Mesenchymal stem cell (in vitro differentiated cells and primary cell): ENCODE measurements around the gene RAB24.

Experiments used
- DNase-seq: peaks from one replicate; pipeline ENCODE4 v3.0.0-alpha.2; 2013
- H2AFZ ChIP-seq: one replicate; pipeline ENCODE4 v1.6.1; 2013; ENCODE audit warnings: low read depth, mild to moderate bottlenecking, control low read depth, inconsistent platforms, low read length, moderate library complexity
- H2AK5ac ChIP-seq: 2 replicates; pipeline ENCODE4 v1.6.1; 2013; ENCODE audit warnings: low read length, moderate library complexity, mild to moderate bottlenecking, inconsistent platforms; ENCODE audit not compliant: severe bottlenecking
- H2BK120ac ChIP-seq: one replicate; pipeline ENCODE4 v1.6.1; 2013; ENCODE audit warnings: low read depth, mild to moderate bottlenecking, inconsistent platforms, low read length, moderate library complexity
- H2BK12ac ChIP-seq, 2 experiments: one replicate each; pipeline ENCODE4 v1.6.1; 2013; ENCODE audit warnings: inconsistent platforms in 2 of 2, low read length in 2 of 2, mild to moderate bottlenecking in 2 of 2, moderate library complexity in 2 of 2, control low read depth in 1 of 2
- H2BK15ac ChIP-seq: one replicate; pipeline ENCODE4 v1.6.1; 2013; ENCODE audit warnings: mild to moderate bottlenecking, low read depth, inconsistent platforms; ENCODE audit not compliant: poor library complexity, severe bottlenecking
- H2BK5ac ChIP-seq: 2 replicates; pipeline ENCODE4 v1.6.1; 2013; ENCODE audit warnings: low read depth, mild to moderate bottlenecking, low read length, control low read depth, inconsistent platforms; ENCODE audit not compliant: poor library complexity, severe bottlenecking
- H3K14ac ChIP-seq, 2 experiments: one replicate each; pipeline ENCODE4 v1.6.1; 2013; ENCODE audit warnings: inconsistent platforms in 2 of 2, low read length in 2 of 2, control low read depth in 1 of 2, mild to moderate bottlenecking in 1 of 2, moderate library complexity in 1 of 2
- H3K18ac ChIP-seq, 2 experiments: one replicate each; pipeline ENCODE4 v1.6.1; 2013; ENCODE audit warnings: inconsistent platforms in 2 of 2, low read length in 2 of 2, control low read depth in 1 of 2, low read depth in 1 of 2, mild to moderate bottlenecking in 1 of 2
- H3K23ac ChIP-seq, 2 experiments: one replicate each; pipeline ENCODE4 v1.6.1; 2013; ENCODE audit warnings: inconsistent platforms in 2 of 2, low read length in 2 of 2, mild to moderate bottlenecking in 2 of 2, moderate library complexity in 2 of 2, control low read depth in 1 of 2
- H3K27ac ChIP-seq: 2 replicates; pipeline ENCODE4 v1.5.1; 2013; ENCODE audit warnings: mild to moderate bottlenecking, moderate library complexity, low read length, control low read depth, inconsistent platforms; ENCODE audit not compliant: poor library complexity, severe bottlenecking
- H3K27me3 ChIP-seq, 2 experiments: 2 replicates each; pipeline versions ENCODE4 v1.6.1 to v1.7.0; 2013; ENCODE audit warnings: low read length in 2 of 2, mild to moderate bottlenecking in 2 of 2, moderate library complexity in 2 of 2, control low read depth in 1 of 2, inconsistent platforms in 1 of 2; ENCODE audit not compliant: control insufficient read depth in 1 of 2, insufficient read depth in 1 of 2
- H3K36me3 ChIP-seq, 2 experiments: 2 replicates each; pipeline versions ENCODE4 v1.6.1 to v1.7.0; 2013; ENCODE audit warnings: low read length in 2 of 2, control low read depth in 1 of 2, inconsistent platforms in 1 of 2, low read depth in 1 of 2, mild to moderate bottlenecking in 1 of 2; ENCODE audit not compliant: insufficient read depth in 2 of 2, control insufficient read depth in 1 of 2
- H3K4ac ChIP-seq, 2 experiments: one replicate each; pipeline ENCODE4 v1.6.1; 2013; ENCODE audit warnings: inconsistent platforms in 2 of 2, low read length in 2 of 2, mild to moderate bottlenecking in 2 of 2, moderate library complexity in 2 of 2, control low read depth in 1 of 2, low read depth in 1 of 2
- H3K4me1 ChIP-seq: 2 replicates; pipeline ENCODE4 v1.6.1; 2013; ENCODE audit warnings: low read depth, low read length, control low read depth; ENCODE audit not compliant: control insufficient read depth, insufficient read depth
- H3K4me2 ChIP-seq: 2 replicates; pipeline ENCODE4 v1.6.1; 2013; ENCODE audit warnings: low read length, mild to moderate bottlenecking, inconsistent platforms; ENCODE audit not compliant: poor library complexity, severe bottlenecking
- H3K4me3 ChIP-seq, 2 experiments: 2 replicates each; pipeline versions ENCODE4 v1.5.1 to v1.7.0; 2013; ENCODE audit warnings: low read length in 2 of 2, mild to moderate bottlenecking in 2 of 2, control low read depth in 1 of 2, low read depth in 1 of 2; ENCODE audit not compliant: insufficient read depth in 1 of 2
- H3K79me1 ChIP-seq: replicated peaks from 2 replicates; pipeline ENCODE4 v1.6.1; 2013; ENCODE audit warnings: mild to moderate bottlenecking, control low read depth, low read length, inconsistent platforms; ENCODE audit not compliant: poor library complexity, severe bottlenecking
- H3K9ac ChIP-seq: 2 replicates; pipeline ENCODE4 v1.7.0; 2013; ENCODE audit warnings: mild to moderate bottlenecking, low read length, moderate library complexity
- H3K9me3 ChIP-seq: 2 replicates; pipeline ENCODE4 v1.7.0; 2013; ENCODE audit warnings: mild to moderate bottlenecking, low read length; ENCODE audit not compliant: control insufficient read depth
- H4K8ac ChIP-seq: one replicate; pipeline ENCODE4 v1.6.1; 2013; ENCODE audit warnings: inconsistent platforms, mild to moderate bottlenecking, low read length, moderate library complexity
- H4K91ac ChIP-seq: one replicate; pipeline ENCODE4 v1.6.1; 2013; ENCODE audit warnings: mild to moderate bottlenecking, low read length, inconsistent platforms
- WGBS: methylation state at CpG from one replicate; pipeline ENCODE4 v1.1.7; 2013; ENCODE audit warnings: mixed read lengths; 5-methylcytosine and 5-hydroxymethylcytosine counted together

RAB24 gene

GRCh38 chr5:177290816-177291596 is 12.5 kb downstream of the RAB24 start:
- H2BK15ac ChIP-seq: no peak overlapping the region
- H3K27ac ChIP-seq: no peak overlapping the region
- H3K9me3 ChIP-seq: no peaks in the 10 kb centered on the region
- H3K79me1 ChIP-seq: peaks cover 35% of the 10 kb centered on the region
- no peak overlapping the region for H2AFZ ChIP-seq
- no peak overlapping the region for H2AK5ac ChIP-seq
- H3K4me1 ChIP-seq: no peaks in the 10 kb centered on the region
- H2BK12ac ChIP-seq: no peak overlapping the region
- no peak overlapping the region for H3K14ac ChIP-seq
- H3K18ac ChIP-seq: no peak overlapping the region
- no peak overlapping the region for H4K91ac ChIP-seq
- H3K9ac ChIP-seq: no peak overlapping the region
- no peak for DNase-seq
- 98% methylated on average over 11 of the region's 12 CpGs for WGBS
- H3K4me3 ChIP-seq: no peak overlapping the region
- peaks cover 47 to 90% of the 10 kb centered on the region in 2 experiments for H3K36me3 ChIP-seq
- H2BK5ac ChIP-seq: no peak overlapping the region
- H4K8ac ChIP-seq: no peak overlapping the region
- no peak overlapping the region for H2BK120ac ChIP-seq
- no peak overlapping the region for H3K23ac ChIP-seq
- H3K4me2 ChIP-seq: no peak overlapping the region
- no peaks in the 10 kb centered on the region for H3K27me3 ChIP-seq
- H3K4ac ChIP-seq: no peak overlapping the region

- no peaks in the 10 kb centered on the region for H3K9me3 ChIP-seq
- H3K4me1 ChIP-seq: no peaks in the 10 kb centered on the region
- H2BK12ac ChIP-seq: no peak overlapping the region
- peaks cover 28 to 90% of the 10 kb centered on the region in 2 experiments for H3K36me3 ChIP-seq
- no peak overlapping the region for H3K14ac ChIP-seq
- no peak overlapping the region for H2BK120ac ChIP-seq
- no peak overlapping the region for H3K23ac ChIP-seq
- H3K27me3 ChIP-seq: no peaks in the 10 kb centered on the region
- H3K9ac ChIP-seq: no peak overlapping the region
- H2BK15ac ChIP-seq: no peak overlapping the region
- no peak overlapping the region for H2BK5ac ChIP-seq
- 95% methylated on average over 2 of the region's 2 CpGs for WGBS
- H4K91ac ChIP-seq: no peak overlapping the region
- no peak overlapping the region for H4K8ac ChIP-seq
- H3K4me3 ChIP-seq: no peak overlapping the region
- DNase-seq: no peak
- H3K27ac ChIP-seq: no peak overlapping the region
- no peak overlapping the region for H3K4ac ChIP-seq
- H2AK5ac ChIP-seq: no peak overlapping the region
- no peak overlapping the region for H2AFZ ChIP-seq
- no peak overlapping the region for H3K18ac ChIP-seq
- no peak overlapping the region for H3K4me2 ChIP-seq
- peaks cover 24% of the 10 kb centered on the region for H3K79me1 ChIP-seq
These were observed 15.3 kb downstream of the RAB24 start for GRCh38 chr5:177288191-177288590.

- WGBS: no CpG with 5 or more reads among the region's 1 CpG
- H3K4me3 ChIP-seq: no peak overlapping the region
- peaks cover 4% of the 10 kb centered on the region for H3K4me1 ChIP-seq
- H3K36me3 ChIP-seq: peaks cover 36 to 89% of the 10 kb centered on the region in 2 experiments
- no peak for DNase-seq
- no peak overlapping the region for H3K23ac ChIP-seq
- H3K79me1 ChIP-seq: peaks cover 15% of the 10 kb centered on the region
- no peak overlapping the region for H2BK120ac ChIP-seq
- H3K4ac ChIP-seq: no peak overlapping the region
- H3K9ac ChIP-seq: no peak overlapping the region
- no peaks in the 10 kb centered on the region for H3K9me3 ChIP-seq
- H2AK5ac ChIP-seq: no peak overlapping the region
- H3K18ac ChIP-seq: no peak overlapping the region
- no peak overlapping the region for H3K14ac ChIP-seq
- no peak overlapping the region for H2BK15ac ChIP-seq
- no peak overlapping the region for H2BK12ac ChIP-seq
- peak overlapping the region; percentile 20 for H3K27ac ChIP-seq
- H4K91ac ChIP-seq: no peak overlapping the region
- no peak overlapping the region for H2AFZ ChIP-seq
- H3K27me3 ChIP-seq: no peaks in the 10 kb centered on the region
- H4K8ac ChIP-seq: no peak overlapping the region
- no peak overlapping the region for H2BK5ac ChIP-seq
- H3K4me2 ChIP-seq: no peak overlapping the region
These were observed 26.6 kb downstream of the RAB24 start for GRCh38 chr5:177276886-177277285.

GRCh38 chr5:177275883-177276282 is 27.6 kb downstream of the RAB24 start:
- H3K4me1 ChIP-seq: peaks cover 5% of the 10 kb centered on the region
- no peak overlapping the region for H4K91ac ChIP-seq
- H3K4ac ChIP-seq: no peak overlapping the region
- no peak overlapping the region for H3K27ac ChIP-seq
- no peak overlapping the region for H2AK5ac ChIP-seq
- no peak overlapping the region for H3K18ac ChIP-seq
- H3K9ac ChIP-seq: no peak overlapping the region
- H3K36me3 ChIP-seq: peaks cover 35 to 88% of the 10 kb centered on the region in 2 experiments
- no peak overlapping the region for H2BK120ac ChIP-seq
- H3K4me2 ChIP-seq: no peak overlapping the region
- no peak overlapping the region for H3K23ac ChIP-seq
- no peaks in the 10 kb centered on the region for H3K27me3 ChIP-seq
- H2BK12ac ChIP-seq: no peak overlapping the region
- no peak overlapping the region for H2BK15ac ChIP-seq
- no peak overlapping the region for H3K4me3 ChIP-seq
- H3K79me1 ChIP-seq: peaks cover 14% of the 10 kb centered on the region
- DNase-seq: no peak
- no peak overlapping the region for H2AFZ ChIP-seq
- no peak overlapping the region for H4K8ac ChIP-seq
- no peak overlapping the region for H2BK5ac ChIP-seq
- WGBS: 98% methylated on average over 4 of the region's 6 CpGs
- no peaks in the 10 kb centered on the region for H3K9me3 ChIP-seq
- H3K14ac ChIP-seq: no peak overlapping the region
